Measurements from ENCODE around the gene RTCB. TPM values are rescaled to one million over a fixed set of nuclear protein-coding genes. Genes with fewer than 3 reads are reported as not detected.
A peak's percentile ranks its signal among the peaks of the same experiment; 100 is the strongest.

Gene RTCB
- total RNA-seq, 4 donors from 2014 or later = 62.7 to 181 (median 126) TPM

- no peaks in the 10 kb centered on the region for H3K9me3 ChIP-seq
- no peak for DNase-seq
- H3K36me3 ChIP-seq = no peaks in the 10 kb centered on the region
- no peaks in the 10 kb centered on the region for H3K4me1 ChIP-seq
- no peak overlapping the region for H3K27ac ChIP-seq
- H3K27me3 ChIP-seq = no peaks in the 10 kb centered on the region
- H3K4me3 ChIP-seq = no peak overlapping the region
- TF ChIP-seq POLR2A (IDR thresholded peaks at IDR 0.05) = no peak
- TF ChIP-seq CTCF (IDR thresholded peaks at IDR 0.05) = no peak
Measured at GRCh38 chr22:32416556-32417085, 4.6 kb upstream of the RTCB start.

GRCh38 chr22:32414191-32414590, 2.1 kb upstream of the RTCB start:
- H3K27ac ChIP-seq = no peak overlapping the region
- no peaks in the 10 kb centered on the region for H3K9me3 ChIP-seq
- no peaks in the 10 kb centered on the region for H3K36me3 ChIP-seq
- peaks cover 0 to 17% (median 0%) of the 10 kb centered on the region in 4 donors for H3K4me1 ChIP-seq
- TF ChIP-seq CTCF (IDR thresholded peaks at IDR 0.05) (no peak), POLR2A (IDR thresholded peaks at IDR 0.05) (no peak)
- DNase-seq = no peak
- H3K4me3 ChIP-seq = no peak overlapping the region
- H3K27me3 ChIP-seq = no peaks in the 10 kb centered on the region

- no peak overlapping the region for H3K27ac ChIP-seq
- H3K4me3 ChIP-seq = no peak overlapping the region
- DNase-seq = no peak
- H3K4me1 ChIP-seq = peaks cover 0 to 21% (median 0%) of the 10 kb centered on the region in 4 donors
- H3K27me3 ChIP-seq = no peaks in the 10 kb centered on the region
- no peaks in the 10 kb centered on the region for H3K36me3 ChIP-seq
- H3K9me3 ChIP-seq = no peaks in the 10 kb centered on the region
- no peak for TF ChIP-seq POLR2A (IDR thresholded peaks at IDR 0.05)
- peak in 4 of 6 experiments; percentile 8 to 47 (median 42) for TF ChIP-seq CTCF (IDR thresholded peaks at IDR 0.05)
Measured at GRCh38 chr22:32413719-32414118, 1.7 kb upstream of the RTCB start.

GRCh38 chr22:32411402-32411801, 645 bp downstream of the RTCB start:
- Histone ChIP-seq H3K27me3 (no peaks in the 10 kb centered on the region), H3K27ac (peak overlapping the region; percentile 75 to 89 (median 82)), H3K4me1 (peaks cover 0 to 35% (median 1%) of the 10 kb centered on the region in 4 donors), H3K9me3 (no peaks in the 10 kb centered on the region), H3K4me3 (peak overlapping the region; percentile 79 to 93 (median 88)), H3K36me3 (peaks cover 0 to 19% (median 0%) of the 10 kb centered on the region in 3 donors)
- no peak for TF ChIP-seq CTCF (IDR thresholded peaks at IDR 0.05)
- no peak for TF ChIP-seq POLR2A (IDR thresholded peaks at IDR 0.05)
- peak in 1 of 3 donors; percentile 50 for DNase-seq

GRCh38 chr22:32410459-32410858, 1.6 kb downstream of the RTCB start:
- no peak for DNase-seq
- TF ChIP-seq POLR2A (IDR thresholded peaks at IDR 0.05) (no peak), CTCF (IDR thresholded peaks at IDR 0.05) (no peak)
- Histone ChIP-seq H3K9me3 (no peaks in the 10 kb centered on the region), H3K27me3 (no peaks in the 10 kb centered on the region), H3K4me1 (peaks cover 0 to 35% (median 1%) of the 10 kb centered on the region in 4 donors), H3K4me3 (peak overlapping the region in 3 of 4 donors; percentile 79 to 91 (median 85)), H3K27ac (peak overlapping the region in 3 of 4 donors; percentile 77 to 89 (median 86)), H3K36me3 (peaks cover 0 to 28% (median under 1%) of the 10 kb centered on the region in 3 donors)

Data from Peyer's patch (tissue), 4 donors.